ENCODE data around the gene CUL9.
"Not testable (repeated sequence)": the region's sequence is repeated elsewhere in the genome, so short reads cannot be mapped to it uniquely, and the experiment has no call there.

The CUL9 gene

DNA sequence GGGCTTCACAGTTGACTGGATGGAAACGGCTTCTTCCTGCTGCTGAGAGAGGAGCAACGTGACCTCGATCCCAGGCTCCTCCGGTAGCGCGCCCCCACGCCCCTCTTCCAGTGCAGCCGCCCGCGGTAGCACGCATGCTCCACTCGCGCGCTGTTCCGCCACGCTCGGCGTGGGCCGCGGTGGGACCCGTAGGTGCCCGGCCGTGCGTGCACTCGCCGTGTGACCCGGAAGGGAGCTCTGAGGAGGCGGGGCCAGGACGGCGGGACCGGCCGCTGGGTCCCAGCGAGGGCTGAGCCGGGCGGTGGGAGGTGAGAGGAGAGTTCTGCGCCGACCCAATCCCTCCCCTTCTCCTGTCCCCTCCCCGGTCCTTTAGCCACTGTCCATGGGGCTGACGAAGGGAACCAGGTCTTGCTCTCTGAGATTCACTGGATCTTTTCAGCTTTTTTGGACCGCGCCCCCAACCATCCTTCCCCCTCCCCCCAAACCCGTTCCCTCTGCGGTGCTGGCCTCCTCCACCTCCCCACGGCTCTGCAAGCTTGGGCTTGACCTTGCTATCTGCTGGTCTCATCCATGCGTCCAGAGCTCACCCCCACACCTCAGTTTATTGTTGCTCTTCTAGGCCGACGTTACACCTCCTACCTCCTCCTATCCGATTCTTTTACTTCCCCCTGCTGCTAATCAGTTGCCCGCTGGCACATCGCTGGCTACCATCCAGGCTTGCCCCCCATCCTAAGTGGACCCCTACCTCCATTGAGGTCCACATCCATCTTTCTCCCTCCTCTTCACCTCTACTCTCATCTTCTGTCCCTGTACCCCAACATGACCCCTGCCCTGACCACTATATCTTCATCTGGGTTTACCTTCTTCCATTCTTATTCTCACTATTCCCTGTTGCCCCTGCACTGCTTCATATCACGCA, at the start of gene CUL9:
CUL9 (plus strand) TSS at position 255 of the 919 bp plus-strand sequence. CDS start 2,115 bp downstream, outside the sequence.
- peak; percentile 85 for DNase-seq

DNA sequence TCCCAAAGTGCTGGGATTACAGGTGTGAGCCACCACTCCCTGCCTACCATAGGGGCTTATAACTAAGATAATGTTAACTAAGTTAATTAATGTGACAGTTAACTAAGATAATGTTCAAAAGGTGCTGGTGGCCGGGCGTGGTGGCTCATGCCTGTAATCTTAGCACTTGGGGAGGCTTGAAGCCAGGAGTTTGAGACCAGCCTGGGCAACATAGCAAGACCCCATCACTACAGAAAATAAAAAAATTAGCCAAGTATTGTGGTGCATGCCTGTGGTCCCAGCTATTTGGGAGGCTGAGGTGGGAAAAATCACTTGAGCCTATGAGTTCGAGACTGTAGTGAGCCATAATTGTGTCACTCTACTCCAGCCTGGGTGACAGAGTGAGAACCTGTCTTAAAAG, 43.7 kb upstream of the CUL9 start:
- no peak for DNase-seq

GRCh38 chr6:43139973-43140372, 42.0 kb upstream of the CUL9 start:
- not testable (repeated sequence) for DNase-seq

GRCh38 chr6:43141644-43142043, 40.4 kb upstream of the CUL9 start:
- DNase-seq: no peak

DNA sequence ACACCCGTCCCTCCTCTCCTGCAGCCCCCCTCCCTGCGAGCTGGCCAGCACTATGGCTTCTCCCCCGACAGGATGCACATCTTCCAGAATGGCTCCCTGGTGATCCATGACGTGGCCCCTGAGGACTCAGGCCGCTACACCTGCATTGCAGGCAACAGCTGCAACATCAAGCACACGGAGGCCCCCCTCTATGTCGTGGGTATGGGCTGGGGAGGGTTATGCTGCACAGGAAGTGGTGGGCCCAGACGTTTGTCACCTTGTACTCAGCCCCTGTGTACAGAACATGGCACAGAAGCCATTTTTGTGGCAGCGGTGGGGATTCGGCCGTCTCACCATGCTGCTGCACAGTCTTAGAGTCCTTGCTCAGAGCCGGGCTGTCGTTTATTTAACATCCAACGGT, 39.9 kb upstream of the CUL9 start:
- DNase-seq: no peak

DNA sequence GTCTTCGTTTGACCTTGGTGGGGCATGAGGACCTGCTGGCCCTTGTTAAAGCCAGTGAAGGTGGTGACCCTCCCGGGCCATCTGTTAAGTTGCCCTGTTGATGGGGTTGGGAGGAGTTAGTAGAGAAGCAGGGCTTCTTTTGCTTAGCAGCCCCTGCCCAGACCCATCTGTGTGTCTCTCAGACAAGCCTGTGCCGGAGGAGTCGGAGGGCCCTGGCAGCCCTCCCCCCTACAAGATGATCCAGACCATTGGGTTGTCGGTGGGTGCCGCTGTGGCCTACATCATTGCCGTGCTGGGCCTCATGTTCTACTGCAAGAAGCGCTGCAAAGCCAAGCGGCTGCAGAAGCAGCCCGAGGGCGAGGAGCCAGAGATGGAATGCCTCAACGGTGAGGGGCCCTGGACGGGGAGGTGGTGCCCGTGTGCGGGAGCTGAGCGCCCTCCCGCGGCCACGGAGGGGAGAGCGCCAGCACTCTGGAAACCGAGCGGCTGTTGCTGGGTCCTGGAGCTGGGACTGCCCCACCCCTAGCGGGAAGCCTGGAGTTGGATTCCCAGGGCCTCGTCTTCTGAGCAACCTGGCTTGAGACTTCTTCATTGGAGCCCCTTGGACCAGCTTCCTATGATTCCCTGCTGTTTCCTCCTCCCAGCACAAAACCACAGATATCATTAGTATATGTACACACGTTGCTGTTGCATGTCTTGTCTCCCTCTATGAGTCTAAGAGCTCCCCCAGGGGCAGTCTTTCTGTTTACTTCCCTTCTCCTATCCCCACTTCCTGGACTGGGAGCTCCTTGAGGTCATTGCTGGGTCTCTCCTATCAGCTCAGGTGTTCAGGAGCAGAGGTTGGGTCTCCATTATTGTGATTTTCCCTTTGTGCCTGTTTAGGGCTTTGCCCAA, 38.5 kb upstream of the CUL9 start:
- no peak for DNase-seq

GRCh38 chr6:43144879-43145278, 37.1 kb upstream of the CUL9 start:
- no peak for DNase-seq

GRCh38 chr6:43146261-43146660, 35.7 kb upstream of the CUL9 start:
- DNase-seq: no peak

- no peak for DNase-seq
These were observed 35.0 kb upstream of the CUL9 start for GRCh38 chr6:43146709-43147688.

DNA sequence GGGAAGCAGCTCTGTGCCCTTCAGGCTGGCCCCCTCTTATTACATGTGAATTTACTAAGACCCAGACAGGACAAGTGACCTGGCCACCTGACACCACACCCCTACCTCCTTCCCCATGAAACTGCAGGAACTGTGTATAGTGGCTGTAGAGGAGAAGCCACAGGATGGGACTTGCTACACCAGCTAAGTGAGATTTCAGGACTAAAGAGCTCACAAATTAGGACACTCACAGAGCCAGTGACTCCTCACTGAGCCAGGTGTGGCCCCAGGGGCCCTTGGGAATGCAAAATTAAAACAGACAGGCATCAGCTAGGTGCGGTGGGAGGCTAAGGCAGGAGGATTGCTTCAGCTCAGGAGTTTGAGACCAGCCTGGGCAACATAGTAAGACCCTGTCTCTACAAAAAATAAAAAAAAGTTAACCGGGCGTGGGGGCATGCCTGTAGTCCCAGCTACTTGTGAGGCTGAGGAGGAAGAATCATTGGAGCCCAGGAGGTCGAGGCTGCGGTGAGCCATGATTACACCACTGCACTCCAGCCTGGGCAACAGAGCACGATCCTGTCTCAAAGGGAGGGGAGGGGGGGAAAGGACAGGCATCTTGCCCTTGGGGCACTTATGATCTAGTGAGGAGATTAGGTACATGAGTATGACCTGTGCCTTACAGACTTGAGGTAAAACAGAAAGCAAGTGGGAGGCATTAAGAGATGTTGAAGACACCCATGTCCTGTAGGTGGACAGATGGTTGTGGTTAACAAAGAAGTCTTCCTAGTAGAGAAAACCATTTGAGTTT, 34.1 kb upstream of the CUL9 start:
- no peak for DNase-seq

- DNase-seq: no peak
These were observed 32.7 kb upstream of the CUL9 start for GRCh38 chr6:43149265-43149664.

- no peak for DNase-seq
These were observed 31.8 kb upstream of the CUL9 start for GRCh38 chr6:43150051-43150751.

DNA sequence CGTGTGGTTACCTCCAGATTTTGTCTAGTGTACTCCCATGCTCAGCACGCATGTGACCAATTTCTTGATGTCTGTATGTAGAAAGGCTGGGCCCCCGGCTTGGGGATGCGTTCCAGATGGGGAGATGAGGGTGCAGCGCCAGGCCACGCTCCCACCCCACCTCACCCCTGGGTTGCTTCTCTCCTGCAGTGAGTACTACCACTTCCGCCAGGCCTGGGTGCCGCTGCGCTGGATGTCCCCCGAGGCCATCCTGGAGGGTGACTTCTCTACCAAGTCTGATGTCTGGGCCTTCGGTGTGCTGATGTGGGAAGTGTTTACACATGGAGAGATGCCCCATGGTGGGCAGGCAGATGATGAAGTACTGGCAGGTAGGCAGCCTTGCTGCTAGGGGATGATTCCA, 22.4 kb upstream of the CUL9 start:
- no peak for DNase-seq

- DNase-seq: no peak
These were observed 18.1 kb upstream of the CUL9 start for GRCh38 chr6:43163899-43164298.

- no peak for DNase-seq
These were observed 11.5 kb upstream of the CUL9 start for GRCh38 chr6:43170417-43170930.

- peak; percentile 58 for DNase-seq
These were observed 10.9 kb upstream of the CUL9 start, which contains the start of gene SRF for GRCh38 chr6:43170931-43171706. TSS of gene SRF (plus strand) at chr6:43171269. CDS start at chr6:43171657, 388 bp downstream.

- DNase-seq: no peak
These were observed 10.3 kb upstream of the CUL9 start for GRCh38 chr6:43171707-43172103.

GRCh38 chr6:43172104-43173007, 9.6 kb upstream of the CUL9 start:
- no peak for DNase-seq
